ENCODE results near the gene GALNTL6.

Gene GALNTL6

DNA sequence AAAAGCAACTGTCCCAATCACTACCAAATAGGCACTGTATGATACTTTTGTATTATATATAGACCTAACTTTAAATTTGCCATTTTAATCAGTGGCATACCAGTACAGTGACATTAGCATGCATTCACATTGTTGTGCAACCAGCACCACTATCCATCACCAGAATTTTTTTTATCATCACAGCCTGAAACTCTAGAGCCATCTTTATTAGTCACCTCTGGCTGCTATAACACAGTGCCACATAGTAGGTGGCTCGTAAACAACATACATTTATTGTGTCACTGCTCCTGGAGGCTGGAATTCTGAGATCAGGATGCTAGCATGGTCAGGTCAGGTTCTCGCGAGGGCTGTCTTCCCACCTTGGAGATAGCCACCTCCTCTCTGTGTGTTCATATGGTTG, 1167.0 kb downstream of the GALNTL6 start:
- TF ChIP-seq, protein P1, sequence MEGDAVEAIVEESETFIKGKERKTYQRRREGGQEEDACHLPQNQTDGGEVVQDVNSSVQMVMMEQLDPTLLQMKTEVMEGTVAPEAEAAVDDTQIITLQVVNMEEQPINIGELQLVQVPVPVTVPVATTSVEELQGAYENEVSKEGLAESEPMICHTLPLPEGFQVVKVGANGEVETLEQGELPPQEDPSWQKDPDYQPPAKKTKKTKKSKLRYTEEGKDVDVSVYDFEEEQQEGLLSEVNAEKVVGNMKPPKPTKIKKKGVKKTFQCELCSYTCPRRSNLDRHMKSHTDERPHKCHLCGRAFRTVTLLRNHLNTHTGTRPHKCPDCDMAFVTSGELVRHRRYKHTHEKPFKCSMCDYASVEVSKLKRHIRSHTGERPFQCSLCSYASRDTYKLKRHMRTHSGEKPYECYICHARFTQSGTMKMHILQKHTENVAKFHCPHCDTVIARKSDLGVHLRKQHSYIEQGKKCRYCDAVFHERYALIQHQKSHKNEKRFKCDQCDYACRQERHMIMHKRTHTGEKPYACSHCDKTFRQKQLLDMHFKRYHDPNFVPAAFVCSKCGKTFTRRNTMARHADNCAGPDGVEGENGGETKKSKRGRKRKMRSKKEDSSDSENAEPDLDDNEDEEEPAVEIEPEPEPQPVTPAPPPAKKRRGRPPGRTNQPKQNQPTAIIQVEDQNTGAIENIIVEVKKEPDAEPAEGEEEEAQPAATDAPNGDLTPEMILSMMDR (IDR thresholded peaks at IDR 0.05; ENCODE audit: low read depth, low read length, missing control alignments): no peak
- DNase-seq (ENCODE audit: extremely low read depth, low read depth): no peak
- no peak overlapping the region for H3K4me3 ChIP-seq (replicated peaks; ENCODE audit: low read depth, low read length)

DNA sequence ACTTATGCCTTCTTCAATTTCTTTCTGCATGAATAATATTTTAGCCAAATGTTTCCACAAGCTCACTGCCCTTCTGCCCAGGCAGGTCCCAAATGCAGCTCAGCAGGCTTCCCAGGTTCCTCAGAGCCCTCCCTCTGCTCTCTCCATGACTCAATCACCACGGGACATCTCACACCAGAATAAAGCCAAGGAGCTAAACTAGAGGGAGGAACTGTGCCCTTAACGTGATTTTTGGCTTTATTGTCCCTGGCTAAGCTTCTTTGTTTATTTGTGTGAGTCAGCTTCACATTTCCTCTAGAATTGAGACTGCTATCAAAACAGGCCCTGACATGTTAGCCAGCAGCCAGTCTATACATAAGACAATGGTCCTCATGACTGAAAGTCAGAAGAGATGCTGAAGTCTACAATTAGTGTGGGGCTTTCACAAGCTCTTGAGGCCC, 1169.0 kb downstream of the GALNTL6 start:
- TF ChIP-seq, protein P1 (IDR thresholded peaks at IDR 0.05; ENCODE audit: low read depth, low read length, missing control alignments): no peak
- DNase-seq (ENCODE audit: extremely low read depth, low read depth): peak; percentile 91
- no peak overlapping the region for H3K4me3 ChIP-seq (replicated peaks; ENCODE audit: low read depth, low read length)

DNA sequence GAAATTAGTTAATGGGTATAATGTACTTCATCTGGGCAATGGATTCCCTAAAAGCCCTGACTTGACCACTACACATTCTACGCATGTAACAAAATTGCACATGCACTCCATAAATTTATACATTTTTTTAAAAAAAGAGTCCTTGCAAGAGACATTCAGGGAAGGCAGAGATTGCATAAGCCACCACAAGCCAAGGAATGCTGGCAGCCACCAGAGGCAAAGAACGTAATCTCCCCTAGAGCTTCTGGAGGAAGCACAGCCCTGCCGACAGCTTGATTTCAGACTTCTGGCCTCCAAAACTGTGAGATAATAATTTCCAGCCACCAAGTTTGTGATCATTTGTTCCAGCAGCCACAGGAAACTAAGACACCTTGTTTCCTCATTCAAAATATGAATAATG, 1169.8 kb downstream of the GALNTL6 start:
- DNase-seq (ENCODE audit: extremely low read depth, low read depth): no peak
- TF ChIP-seq, protein P1 (IDR thresholded peaks at IDR 0.05; ENCODE audit: low read depth, low read length, missing control alignments): no peak
- H3K4me3 ChIP-seq (replicated peaks; ENCODE audit: low read depth, low read length): no peak overlapping the region

DNA sequence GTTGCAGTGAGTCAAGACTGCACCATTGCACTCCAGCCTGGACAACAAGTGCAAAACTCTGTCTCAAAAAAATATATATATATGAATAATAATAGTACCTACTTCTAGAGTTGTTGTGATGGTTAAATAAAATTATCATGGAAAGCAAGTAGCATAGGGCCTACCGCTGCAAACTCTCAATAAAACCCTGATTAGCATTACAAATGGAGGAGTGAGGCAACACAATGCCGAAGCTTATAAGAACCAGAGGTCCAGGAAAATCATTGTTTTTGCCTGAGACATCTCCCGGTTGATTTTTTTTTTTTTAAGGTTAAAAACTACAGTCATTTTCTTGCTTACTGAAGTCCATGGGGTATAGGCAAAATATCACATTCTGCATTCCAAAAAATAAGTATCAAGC, 1170.4 kb downstream of the GALNTL6 start:
- TF ChIP-seq, protein P1 (IDR thresholded peaks at IDR 0.05; ENCODE audit: low read depth, low read length, missing control alignments): no peak
- DNase-seq (ENCODE audit: extremely low read depth, low read depth): no peak
- no peak overlapping the region for H3K4me3 ChIP-seq (replicated peaks; ENCODE audit: low read depth, low read length)

DNA sequence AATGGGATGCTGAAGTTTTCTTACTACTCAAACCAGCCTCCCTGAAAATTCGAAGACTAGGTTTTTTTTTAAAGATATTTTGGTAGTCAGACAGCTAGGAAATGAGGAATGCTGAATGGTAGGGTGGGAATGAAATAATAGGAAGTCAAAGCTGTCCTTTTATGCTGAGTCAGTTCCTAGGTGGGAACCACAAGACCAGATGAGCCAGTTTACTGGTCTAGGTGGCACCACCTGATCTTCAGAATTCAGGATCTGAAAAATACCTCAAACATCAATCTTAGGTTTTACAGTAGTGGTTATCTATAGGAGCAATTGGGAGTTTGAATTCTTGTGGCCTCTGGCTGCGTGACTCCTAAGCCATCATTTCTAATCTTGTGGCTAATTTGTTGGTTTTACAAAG, 1172.3 kb downstream of the GALNTL6 start:
- H3K4me3 ChIP-seq (replicated peaks; ENCODE audit: low read depth, low read length): no peak overlapping the region
- TF ChIP-seq, protein P1 (IDR thresholded peaks at IDR 0.05; ENCODE audit: low read depth, low read length, missing control alignments): no peak
- no peak for DNase-seq (ENCODE audit: extremely low read depth, low read depth)

DNA sequence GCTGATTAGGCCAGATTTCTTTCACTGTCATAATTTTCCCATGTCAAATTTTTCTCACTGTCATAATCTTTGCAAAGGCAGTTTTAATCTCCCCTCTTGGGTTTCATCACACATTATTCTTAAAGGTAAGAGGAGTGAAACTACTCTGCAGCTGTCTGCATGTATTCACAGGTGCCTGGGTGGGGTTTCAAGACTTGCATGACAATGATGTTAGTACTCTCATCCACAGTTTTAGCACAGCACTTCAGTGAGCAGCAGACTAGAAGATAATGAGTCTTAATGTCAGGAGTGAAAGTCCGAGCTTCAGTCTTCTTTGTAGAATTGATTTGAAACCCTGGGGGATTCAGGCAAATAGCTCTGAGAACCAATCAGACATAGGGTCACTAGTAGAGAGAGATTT, 1172.9 kb downstream of the GALNTL6 start:
- no peak overlapping the region for H3K4me3 ChIP-seq (replicated peaks; ENCODE audit: low read depth, low read length)
- TF ChIP-seq, protein P1 (IDR thresholded peaks at IDR 0.05; ENCODE audit: low read depth, low read length, missing control alignments): no peak
- DNase-seq (ENCODE audit: extremely low read depth, low read depth): no peak
